ENCODE data around the gene ZBTB32. TPM values are rescaled to one million over a fixed set of nuclear protein-coding genes. Genes with fewer than 3 reads are reported as not detected.

Gene ZBTB32
- total RNA-seq, 2 experiments from 2014 or later = 2.2 to 3.3 TPM

GRCh38 chr19:35657904-35658700 is 46.3 kb upstream of the ZBTB32 start:
- H3K36me3 ChIP-seq (ENCODE audit: insufficient read depth, low read length) = peaks cover 81% of the 10 kb centered on the region
- Mint-ChIP-seq H3K9me3 (no peaks in the 10 kb centered on the region), H3K36me3 (ENCODE audit: low read depth) (peaks cover 79% of the 10 kb centered on the region), H3K4me3 (no peak overlapping the region), H3K4me1 (ENCODE audit: low read depth) (peaks cover 18% of the 10 kb centered on the region), H3K27ac (no peak overlapping the region), H3K27me3 (no peaks in the 10 kb centered on the region)
- H3K4me1 ChIP-seq (ENCODE audit: insufficient read depth, low read length) = peaks cover 3% of the 10 kb centered on the region
- POLR2A ChIA-PET = interaction anchor here (1.3 kb wide), 1 partner anchor 10 kb away, joined by 3 read pairs; the partner anchor contains the start of gene COX6B1
- H3K27me3 ChIP-seq (ENCODE audit: control insufficient read depth in 1 of 2, insufficient read depth in 2 of 2, low read length in 2 of 2) = no peaks in the 10 kb centered on the region
- intact Hi-C loops (cut with DNase I, micrococcal nuclease) = no loop called here
- no peak overlapping the region for H3K4me3 ChIP-seq (ENCODE audit: low read length)
- ATAC-seq (ENCODE audit: poor library complexity) (no peak), DNase-seq (no peak)
- TF ChIP-seq CTCF (IDR thresholded peaks at IDR 0.05) = no peak
- H3K27ac ChIP-seq (ENCODE audit: low read depth in 1 of 2, low read length in 2 of 2) = no peak overlapping the region
- CTCF ChIA-PET = interaction anchor here (0.7 to 0.8 kb wide), 2 partner anchors 203 to 1297 kb away, joined by 4 to 5 read pairs; no protein-coding TSS in a partner anchor
- H3K9me3 ChIP-seq (ENCODE audit: control insufficient read depth in 1 of 2, insufficient read depth in 1 of 2, low read length in 2 of 2) = no peaks in the 10 kb centered on the region

GRCh38 chr19:35661995-35662340 is 42.4 kb upstream of the ZBTB32 start:
- Mint-ChIP-seq H3K4me1 (ENCODE audit: low read depth) (peaks cover 6% of the 10 kb centered on the region), H3K27me3 (no peaks in the 10 kb centered on the region), H3K36me3 (ENCODE audit: low read depth) (peaks cover 60% of the 10 kb centered on the region), H3K9me3 (no peaks in the 10 kb centered on the region), H3K4me3 (no peak overlapping the region), H3K27ac (no peak overlapping the region)
- ChIA-PET POLR2A (interaction anchor here (1.3 kb wide), 1 partner anchor 14 kb away, joined by 4 read pairs; the partner anchor contains the start of gene COX6B1), CTCF (no interaction called here)
- ATAC-seq (ENCODE audit: poor library complexity) (no peak), DNase-seq (no peak)
- Histone ChIP-seq H3K4me3 (ENCODE audit: low read length) (no peak overlapping the region), H3K27ac (ENCODE audit: low read depth in 1 of 2, low read length in 2 of 2) (no peak overlapping the region), H3K9me3 (ENCODE audit: control insufficient read depth in 1 of 2, insufficient read depth in 1 of 2, low read length in 2 of 2) (no peaks in the 10 kb centered on the region), H3K27me3 (ENCODE audit: control insufficient read depth in 1 of 2, insufficient read depth in 2 of 2, low read length in 2 of 2) (no peaks in the 10 kb centered on the region), H3K36me3 (ENCODE audit: insufficient read depth, low read length) (peaks cover 65% of the 10 kb centered on the region), H3K4me1 (ENCODE audit: insufficient read depth, low read length) (no peaks in the 10 kb centered on the region)
- intact Hi-C loops (cut with DNase I, micrococcal nuclease) = no loop called here
- no peak for TF ChIP-seq CTCF (IDR thresholded peaks at IDR 0.05)

GRCh38 chr19:35663981-35664380 is 40.4 kb upstream of the ZBTB32 start:
- no peak overlapping the region for H3K4me3 Mint-ChIP-seq
- Histone ChIP-seq H3K4me3 (ENCODE audit: low read length) (no peak overlapping the region), H3K9me3 (ENCODE audit: control insufficient read depth in 1 of 2, insufficient read depth in 1 of 2, low read length in 2 of 2) (no peaks in the 10 kb centered on the region), H3K27ac (ENCODE audit: low read depth in 1 of 2, low read length in 2 of 2) (no peak overlapping the region), H3K36me3 (ENCODE audit: insufficient read depth, low read length) (peaks cover 45% of the 10 kb centered on the region), H3K27me3 (ENCODE audit: control insufficient read depth in 1 of 2, insufficient read depth in 2 of 2, low read length in 2 of 2) (no peaks in the 10 kb centered on the region), H3K4me1 (ENCODE audit: insufficient read depth, low read length) (no peaks in the 10 kb centered on the region)
- TF ChIP-seq CTCF (IDR thresholded peaks at IDR 0.05) = no peak
- H3K4me1 Mint-ChIP-seq (ENCODE audit: low read depth) = no peaks in the 10 kb centered on the region
- ChIA-PET POLR2A (no interaction called here), CTCF (no interaction called here)
- ATAC-seq (ENCODE audit: poor library complexity) (no peak), DNase-seq (no peak)
- H3K27me3 Mint-ChIP-seq = no peaks in the 10 kb centered on the region
- H3K9me3 Mint-ChIP-seq = no peaks in the 10 kb centered on the region
- peaks cover 42% of the 10 kb centered on the region for H3K36me3 Mint-ChIP-seq (ENCODE audit: low read depth)
- no peak overlapping the region for H3K27ac Mint-ChIP-seq
- intact Hi-C loops (cut with DNase I, micrococcal nuclease) = no loop called here

Data from CD4-positive, alpha-beta T cell (primary cell).